ENCODE results near the gene SYT7.

The SYT7 gene

DNA sequence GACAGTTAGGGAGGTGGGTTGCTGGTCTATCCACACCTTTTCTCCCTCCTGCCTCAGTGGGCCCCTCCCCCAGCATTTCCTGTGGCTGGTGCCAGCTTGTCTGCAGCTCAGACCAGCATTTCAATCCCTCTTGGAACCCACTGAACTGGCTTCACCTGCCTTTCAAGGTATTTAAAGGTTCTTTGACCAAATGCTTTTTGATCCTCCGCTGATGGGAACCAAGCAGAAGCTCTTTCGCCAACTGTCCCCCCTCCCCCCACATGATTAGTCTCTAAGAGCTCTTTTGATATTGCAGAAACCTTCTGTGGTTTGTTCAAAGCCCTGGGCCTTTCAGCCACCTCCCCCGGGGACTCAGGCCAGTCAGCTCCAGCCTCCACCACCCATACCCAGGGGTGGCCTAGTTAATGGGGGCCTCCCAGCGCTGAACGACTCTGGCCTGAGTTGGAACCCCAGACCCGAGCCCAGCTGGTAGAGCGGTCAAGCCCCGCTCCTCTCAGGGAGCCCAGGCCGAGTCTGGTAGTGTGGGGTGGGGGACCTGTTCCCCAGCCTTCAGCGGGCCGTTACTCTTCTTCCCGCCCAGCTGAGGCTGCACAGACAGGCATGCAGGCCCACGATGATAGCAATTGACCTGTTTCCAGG lies 6.0 kb upstream of the SYT7 start:
- DNase-seq (ENCODE audit: low read depth in 4 of 4, low spot score in 1 of 4): no peak

- no peak for DNase-seq (ENCODE audit: low read depth in 4 of 4, low spot score in 1 of 4)
These were observed 4.2 kb upstream of the SYT7 start for GRCh38 chr11:61585115-61585514.

- DNase-seq (ENCODE audit: low read depth in 4 of 4, low spot score in 1 of 4): no peak
These were observed 1.1 kb upstream of the SYT7 start for GRCh38 chr11:61581931-61582330.

DNA sequence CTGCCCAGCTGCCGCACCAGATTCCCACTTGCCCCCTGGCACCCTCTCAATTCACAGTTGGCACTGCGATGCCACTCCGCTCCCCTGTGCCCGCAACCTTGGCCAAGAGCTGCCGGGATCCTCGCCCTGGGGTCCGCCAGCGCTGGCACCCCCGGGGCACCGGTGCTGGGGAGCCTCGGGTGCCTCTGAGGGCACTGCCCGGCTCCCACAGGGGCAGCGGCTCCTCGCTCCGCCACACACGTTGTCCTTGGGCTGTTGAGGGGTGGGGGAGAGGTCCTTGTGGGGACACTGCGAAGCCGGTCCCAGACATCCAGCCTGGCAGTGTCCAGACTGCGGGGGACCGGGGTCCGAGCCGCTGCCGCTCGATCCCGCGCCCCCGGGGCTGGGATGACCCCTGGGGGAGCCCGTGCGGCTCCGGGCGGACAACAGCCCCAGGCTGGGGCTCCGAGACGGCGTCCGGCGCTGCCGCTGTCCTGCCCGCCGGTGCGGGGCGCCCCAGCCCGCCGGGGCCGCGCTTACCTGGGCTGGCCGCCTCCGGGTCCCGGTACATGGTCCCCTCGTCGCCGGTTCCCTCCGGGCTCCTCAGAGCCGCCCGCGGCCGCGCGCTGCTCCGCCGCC lies 496 bp downstream of the SYT7 start:
- DNase-seq (ENCODE audit: low read depth in 4 of 4, low spot score in 1 of 4): no peak

GRCh38 chr11:61579676-61580270 lies 1.1 kb downstream of the SYT7 start:
- no peak for DNase-seq (ENCODE audit: low read depth in 4 of 4, low spot score in 1 of 4)

GRCh38 chr11:61578819-61579675 lies 1.8 kb downstream of the SYT7 start:
- no peak for DNase-seq (ENCODE audit: low read depth in 4 of 4, low spot score in 1 of 4)

DNA sequence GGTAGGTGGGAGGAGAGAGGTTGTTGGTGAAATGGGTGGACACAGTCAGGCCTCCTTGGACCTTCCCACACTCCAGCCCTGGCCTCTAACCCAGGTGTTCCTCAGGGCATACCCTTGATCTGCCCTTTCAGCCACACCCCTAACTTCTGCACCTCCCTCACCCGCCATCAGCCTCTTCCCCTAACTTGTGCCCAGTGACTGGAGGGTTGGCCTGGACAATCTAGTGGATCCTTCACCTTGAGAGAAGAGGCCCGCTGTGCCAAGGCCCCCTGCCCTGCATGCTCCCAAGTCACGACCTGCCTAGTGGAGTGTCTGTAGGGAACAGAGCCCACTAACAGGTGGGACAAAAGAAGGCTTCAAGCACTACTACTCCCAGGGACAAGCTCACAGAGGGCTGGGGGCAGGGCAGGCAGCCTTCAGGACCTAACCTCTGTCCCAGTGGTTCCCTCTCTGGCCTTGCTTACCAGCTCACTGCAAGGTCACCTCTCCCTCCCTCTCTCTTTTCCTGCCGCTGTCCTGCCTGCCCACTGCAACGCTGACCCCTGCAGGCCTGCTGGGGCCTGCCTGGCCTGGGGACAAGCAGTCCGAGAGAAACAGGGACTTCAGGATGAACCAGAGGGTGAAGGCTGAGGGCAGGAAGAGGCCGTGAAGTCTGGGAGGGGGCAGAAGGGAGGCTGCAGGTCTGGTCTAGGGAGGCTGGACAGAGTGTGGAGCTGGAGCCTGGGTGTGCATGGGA lies 3.3 kb downstream of the SYT7 start:
- DNase-seq (ENCODE audit: low read depth in 4 of 4, low spot score in 1 of 4): no peak

DNA sequence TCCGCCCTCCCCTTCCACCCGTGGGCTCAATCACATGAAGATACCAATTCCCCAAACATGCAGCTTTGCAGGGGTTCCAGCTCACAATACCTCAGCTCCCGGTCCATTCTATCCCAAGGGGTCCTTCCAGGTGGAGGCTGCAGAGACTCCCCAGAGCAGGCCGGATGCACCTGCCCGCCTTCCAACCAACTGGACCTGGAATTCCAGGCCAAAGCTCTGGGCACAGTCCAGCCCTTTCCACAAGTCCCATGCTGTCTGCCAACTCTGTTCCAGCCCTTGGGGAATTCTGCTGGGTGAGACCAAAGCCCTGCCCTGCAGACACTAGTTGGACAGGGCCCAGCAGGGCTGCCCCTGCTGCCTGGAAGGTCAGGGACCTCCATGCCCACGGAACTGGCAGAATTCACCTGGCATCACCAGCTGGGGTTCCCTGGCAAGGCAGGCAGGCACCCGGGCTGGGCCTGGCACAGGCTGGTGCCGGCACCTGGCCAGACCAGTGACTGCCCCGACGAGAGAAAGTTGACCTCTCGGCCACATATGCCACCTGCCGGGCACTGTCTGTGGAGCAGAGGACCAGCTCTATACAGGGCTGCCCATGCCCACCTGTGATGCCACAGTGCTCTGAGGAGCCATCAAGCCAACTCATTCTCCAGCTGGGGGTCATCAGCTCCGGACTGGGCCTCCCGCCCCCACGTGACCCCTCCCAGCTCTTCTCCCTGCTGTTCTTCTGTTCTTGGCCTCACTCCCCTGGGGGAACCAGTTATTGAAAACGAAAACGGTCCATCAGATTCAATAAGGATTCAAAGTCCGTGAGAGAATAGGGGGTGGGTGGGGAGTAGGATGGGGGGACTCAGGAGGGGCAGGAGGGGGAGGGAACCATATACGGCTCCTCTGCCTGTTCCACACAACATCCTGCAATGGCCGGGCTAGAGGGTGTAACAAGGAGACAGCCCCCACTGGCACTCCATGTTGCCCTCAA lies 4.7 kb downstream of the SYT7 start:
- no peak for DNase-seq (ENCODE audit: low read depth in 4 of 4, low spot score in 1 of 4)

DNA sequence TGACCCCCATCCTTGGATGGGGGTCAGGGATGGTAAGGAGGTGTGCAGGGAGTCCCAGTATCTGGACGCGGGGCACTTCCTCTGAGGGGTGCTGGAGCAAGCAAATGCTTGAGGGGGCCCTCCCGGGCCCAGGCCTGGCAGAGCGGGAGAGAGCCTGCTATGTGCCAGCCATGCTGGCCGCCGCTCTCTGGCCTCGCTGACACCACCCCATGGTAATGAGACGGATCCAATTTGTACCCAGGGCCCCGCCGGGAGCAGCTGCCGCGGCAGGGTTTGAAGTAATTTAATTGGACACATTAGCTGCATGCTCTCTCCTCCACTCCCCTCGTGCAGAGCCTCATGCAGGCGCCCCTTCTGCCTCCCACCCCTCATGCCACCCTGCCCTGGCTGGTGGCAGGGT lies 6.3 kb downstream of the SYT7 start:
- DNase-seq (ENCODE audit: low read depth in 4 of 4, low spot score in 1 of 4): no peak

DNA sequence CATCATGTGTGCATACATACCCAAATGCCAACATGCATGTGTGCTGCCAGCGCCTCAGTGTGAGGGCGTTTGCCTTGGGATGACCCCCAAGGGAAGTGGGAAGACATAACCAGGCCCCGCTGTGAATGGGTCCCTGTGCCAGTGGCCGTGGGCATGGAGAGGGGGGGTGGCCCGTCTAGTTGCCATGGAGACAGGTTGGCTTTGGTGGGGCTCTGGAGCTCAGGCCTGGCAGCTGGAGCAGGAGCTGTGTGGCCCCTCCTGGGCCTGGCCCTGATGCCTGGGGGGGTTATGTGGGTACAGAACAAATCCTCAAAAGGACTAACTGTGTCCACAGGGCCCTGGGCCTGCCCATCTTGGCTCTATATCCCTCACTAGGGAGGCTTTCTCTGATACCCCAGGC lies 8.0 kb downstream of the SYT7 start:
- DNase-seq (ENCODE audit: low read depth in 4 of 4, low spot score in 1 of 4): no peak

DNA sequence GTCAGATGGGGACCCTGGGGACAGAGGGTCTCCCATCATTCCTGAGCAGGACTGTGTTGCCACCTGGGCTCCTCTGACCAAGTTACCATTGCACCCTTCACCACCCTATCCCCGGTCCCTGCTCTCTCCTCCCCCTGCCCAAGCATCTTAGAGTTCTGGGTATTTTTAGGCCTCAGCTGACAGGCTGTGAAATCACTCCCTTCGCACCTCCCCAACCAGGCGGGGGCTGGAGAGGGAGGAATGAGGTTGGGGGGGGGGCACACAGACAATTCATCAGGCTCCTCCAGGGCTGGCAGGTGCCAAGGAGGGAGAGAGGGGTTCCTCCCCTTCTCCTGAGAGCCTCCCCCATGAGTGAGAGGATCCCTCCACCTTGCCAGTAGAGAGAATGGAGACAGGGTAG lies 9.0 kb downstream of the SYT7 start:
- DNase-seq (ENCODE audit: low read depth in 4 of 4, low spot score in 1 of 4): no peak

- DNase-seq (ENCODE audit: low read depth in 4 of 4, low spot score in 1 of 4): no peak
These were observed 9.5 kb downstream of the SYT7 start for GRCh38 chr11:61571337-61571736.

- no peak for DNase-seq (ENCODE audit: low read depth in 4 of 4, low spot score in 1 of 4)
These were observed 11.2 kb downstream of the SYT7 start for GRCh38 chr11:61569701-61570100.

GRCh38 chr11:61569018-61569417 lies 11.9 kb downstream of the SYT7 start:
- no peak for DNase-seq (ENCODE audit: low read depth in 4 of 4, low spot score in 1 of 4)

- peak; percentile 44 to 70 (median 64) for DNase-seq (ENCODE audit: low read depth in 4 of 4, low spot score in 1 of 4)
These were observed 13.4 kb downstream of the SYT7 start for GRCh38 chr11:61567286-61568061.

DNA sequence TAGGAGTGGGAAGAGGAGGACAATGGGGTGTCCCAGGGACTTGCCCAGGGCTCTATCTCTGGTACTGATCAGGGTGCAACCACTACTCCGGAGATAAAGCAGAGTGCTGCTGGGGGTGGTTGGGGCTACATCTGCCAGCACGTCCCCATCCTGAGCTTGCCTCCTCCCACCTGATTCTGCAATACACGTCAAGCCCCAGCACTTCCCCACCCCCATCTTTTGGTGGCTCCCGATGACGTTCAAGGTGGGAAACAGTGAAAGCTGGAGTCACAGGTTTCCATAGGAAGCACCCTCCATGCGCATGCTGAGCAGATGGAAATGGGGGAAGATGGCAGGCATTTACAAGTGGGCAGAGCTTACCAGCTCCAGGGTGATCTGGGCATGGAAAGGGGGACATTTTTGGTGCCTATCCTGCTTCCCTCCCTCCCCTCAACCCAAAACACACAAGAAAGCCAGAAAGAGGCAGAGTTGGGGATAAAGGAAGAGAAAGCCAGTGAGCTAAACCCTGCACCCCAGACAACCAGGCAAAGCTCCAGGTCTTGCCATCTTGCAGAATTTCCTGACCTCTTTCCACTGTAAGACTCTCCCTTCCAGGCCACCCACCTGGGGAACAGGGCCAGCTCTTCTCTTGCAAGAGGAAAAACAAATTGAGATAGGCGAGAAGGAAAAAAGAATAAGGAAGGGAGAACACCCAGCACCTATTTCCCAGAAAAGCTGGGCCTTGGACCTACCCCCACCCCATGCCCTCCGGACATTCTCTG lies 15.8 kb downstream of the SYT7 start:
- DNase-seq (ENCODE audit: low read depth in 4 of 4, low spot score in 1 of 4): no peak

GRCh38 chr11:61560751-61561150 lies 20.1 kb downstream of the SYT7 start:
- DNase-seq (ENCODE audit: low read depth in 4 of 4, low spot score in 1 of 4): no peak

GRCh38 chr11:61556621-61557020 lies 24.3 kb downstream of the SYT7 start:
- DNase-seq (ENCODE audit: low read depth in 4 of 4, low spot score in 1 of 4): no peak

DNA sequence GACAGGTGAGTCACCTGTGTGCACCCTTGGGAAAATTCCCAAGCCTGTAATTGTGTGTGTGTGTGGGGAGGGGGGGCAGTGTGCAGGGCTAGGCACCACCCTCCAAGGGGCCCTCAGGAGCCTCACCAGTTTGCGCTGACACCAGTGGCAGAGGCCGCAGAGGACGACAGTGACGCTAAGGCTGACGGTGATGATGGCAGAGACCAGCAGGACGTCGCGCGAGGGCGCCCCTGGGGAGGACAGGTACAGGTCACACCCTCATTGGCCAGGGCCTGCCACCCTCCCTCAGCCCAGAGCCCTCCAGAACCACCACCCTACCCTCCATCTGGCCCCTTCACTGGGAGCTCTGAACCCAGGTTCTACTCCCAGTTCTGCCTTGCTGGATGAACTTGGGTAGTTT lies 24.9 kb downstream of the SYT7 start:
- DNase-seq (ENCODE audit: low read depth in 4 of 4, low spot score in 1 of 4): no peak
